ENCODE measurements around the gene FBLN2. TPM values are rescaled to one million over a fixed set of nuclear protein-coding genes. Genes with fewer than 3 reads are reported as not detected.

The FBLN2 gene
- total and polyA plus RNA-seq, 2 donors: 12.2 to 15.3 TPM

GRCh38 chr3:13542142-13542541 is 6.8 kb upstream of the FBLN2 start:
- Histone ChIP-seq H3K4me3 (ENCODE audit: low read length in 2 of 2) (no peak overlapping the region), H3K27ac (ENCODE audit: low read depth in 1 of 2, low read length in 1 of 2) (no peak overlapping the region), H3K36me3 (ENCODE audit: control insufficient read depth in 2 of 2, insufficient read depth in 2 of 2, low read length in 1 of 2) (no peaks in the 10 kb centered on the region), H3K27me3 (ENCODE audit: control insufficient read depth in 2 of 2, insufficient read depth in 1 of 2, low read length in 1 of 2) (no peaks in the 10 kb centered on the region), H3K4me1 (ENCODE audit: control insufficient read depth in 2 of 2, insufficient read depth in 2 of 2, low read length in 2 of 2) (peaks cover 30 to 47% of the 10 kb centered on the region in 2 donors), H3K9me3 (ENCODE audit: control insufficient read depth in 2 of 2, insufficient read depth in 1 of 2, low read length in 1 of 2) (peaks cover 0 to 22% of the 10 kb centered on the region in 2 donors)
- DNase-seq (ENCODE audit: low read depth in 6 of 9, low spot score in 9 of 9): no peak
- 98% methylated on average over 3 of the region's 3 CpGs for WGBS

DNA sequence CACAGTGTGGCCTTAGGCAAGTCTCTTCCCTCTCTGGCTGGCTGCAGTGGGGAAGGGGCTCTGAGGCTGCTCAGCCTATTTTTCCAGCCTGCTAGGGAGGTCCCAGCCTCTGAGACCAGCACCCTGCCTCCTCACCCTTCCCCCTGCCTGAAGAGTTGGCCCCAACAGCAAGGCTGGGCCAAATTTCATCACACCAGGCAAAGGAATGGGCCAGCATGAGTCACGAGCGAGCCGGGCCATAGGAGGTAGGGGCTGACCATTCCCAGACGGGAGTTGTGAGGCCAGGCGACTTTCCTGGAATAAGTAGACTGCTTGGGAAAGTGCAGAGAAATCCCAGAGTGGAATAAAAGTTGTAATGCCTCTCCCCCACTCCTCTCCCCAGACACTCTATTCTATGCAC is 5.7 kb upstream of the FBLN2 start:
- Histone ChIP-seq H3K27ac (ENCODE audit: low read depth in 1 of 2, low read length in 1 of 2) (no peak overlapping the region), H3K36me3 (ENCODE audit: control insufficient read depth in 2 of 2, insufficient read depth in 2 of 2, low read length in 1 of 2) (no peaks in the 10 kb centered on the region), H3K9me3 (ENCODE audit: control insufficient read depth in 2 of 2, insufficient read depth in 1 of 2, low read length in 1 of 2) (peaks cover 0 to 22% of the 10 kb centered on the region in 2 donors), H3K4me3 (ENCODE audit: low read length in 2 of 2) (no peak overlapping the region), H3K27me3 (ENCODE audit: control insufficient read depth in 2 of 2, insufficient read depth in 1 of 2, low read length in 1 of 2) (peaks cover 0 to 4% of the 10 kb centered on the region in 2 donors), H3K4me1 (ENCODE audit: control insufficient read depth in 2 of 2, insufficient read depth in 2 of 2, low read length in 2 of 2) (peaks cover 33 to 49% of the 10 kb centered on the region in 2 donors)
- 86% methylated on average over 5 of the region's 5 CpGs for WGBS
- no peak for DNase-seq (ENCODE audit: low read depth in 6 of 9, low spot score in 9 of 9)

- Histone ChIP-seq H3K9me3 (ENCODE audit: control insufficient read depth in 2 of 2, insufficient read depth in 1 of 2, low read length in 1 of 2) (peaks cover 0 to 22% of the 10 kb centered on the region in 2 donors), H3K27me3 (ENCODE audit: control insufficient read depth in 2 of 2, insufficient read depth in 1 of 2, low read length in 1 of 2) (peaks cover 0 to 8% of the 10 kb centered on the region in 2 donors), H3K4me3 (ENCODE audit: low read length in 2 of 2) (no peak overlapping the region), H3K4me1 (ENCODE audit: control insufficient read depth in 2 of 2, insufficient read depth in 2 of 2, low read length in 2 of 2) (peaks cover 38 to 57% of the 10 kb centered on the region in 2 donors), H3K36me3 (ENCODE audit: control insufficient read depth in 2 of 2, insufficient read depth in 2 of 2, low read length in 1 of 2) (no peaks in the 10 kb centered on the region), H3K27ac (ENCODE audit: low read depth in 1 of 2, low read length in 1 of 2) (peak overlapping the region in 1 of 2 donors; percentile 48)
- peak in 4 of 9 donors; percentile 69 to 89 (median 74) for DNase-seq (ENCODE audit: low read depth in 6 of 9, low spot score in 9 of 9)
- WGBS: 15% methylated on average over 6 of the region's 6 CpGs
Measured at GRCh38 chr3:13544293-13544831, 4.6 kb upstream of the FBLN2 start.

DNA sequence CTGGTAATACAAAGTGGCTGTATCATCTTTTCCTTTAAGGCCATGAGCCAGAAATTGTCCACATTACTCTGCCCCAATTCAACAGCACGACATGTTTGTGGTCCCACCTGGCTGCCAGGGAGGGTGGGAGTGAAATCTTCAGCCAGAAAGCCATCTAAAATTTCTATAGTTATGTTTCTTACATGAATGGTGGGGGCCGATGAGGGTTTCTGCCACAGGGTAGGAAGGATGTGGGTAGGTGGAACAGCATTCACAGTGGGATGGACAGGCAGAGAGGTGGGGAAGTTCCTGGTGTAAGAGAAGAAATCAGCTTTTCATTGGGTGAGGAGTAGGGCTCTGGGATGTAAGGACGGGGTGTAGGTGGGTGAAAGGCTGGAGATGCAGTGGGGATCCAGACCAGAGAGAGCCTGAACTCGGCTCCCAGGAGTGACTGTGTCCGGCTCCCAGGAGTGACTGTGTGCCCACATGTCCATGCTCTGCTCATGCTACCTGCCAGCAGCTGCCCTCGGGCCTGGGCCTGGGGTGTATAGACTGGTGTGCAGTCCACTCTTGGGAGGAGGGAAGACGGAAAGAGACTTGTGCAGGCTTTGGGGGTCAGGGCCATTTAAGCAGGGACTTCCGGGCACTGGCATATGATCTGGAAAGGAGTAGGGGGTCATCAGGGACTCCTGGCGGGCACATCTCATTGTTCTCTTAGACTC is 3.8 kb upstream of the FBLN2 start:
- Histone ChIP-seq H3K27ac (ENCODE audit: low read depth in 1 of 2, low read length in 1 of 2) (peak overlapping the region in 1 of 2 donors; percentile 48), H3K4me3 (ENCODE audit: low read length in 2 of 2) (no peak overlapping the region), H3K27me3 (ENCODE audit: control insufficient read depth in 2 of 2, insufficient read depth in 1 of 2, low read length in 1 of 2) (peaks cover 0 to 8% of the 10 kb centered on the region in 2 donors), H3K9me3 (ENCODE audit: control insufficient read depth in 2 of 2, insufficient read depth in 1 of 2, low read length in 1 of 2) (peaks cover 0 to 24% of the 10 kb centered on the region in 2 donors), H3K36me3 (ENCODE audit: control insufficient read depth in 2 of 2, insufficient read depth in 2 of 2, low read length in 1 of 2) (no peaks in the 10 kb centered on the region), H3K4me1 (ENCODE audit: control insufficient read depth in 2 of 2, insufficient read depth in 2 of 2, low read length in 2 of 2) (peaks cover 44 to 62% of the 10 kb centered on the region in 2 donors)
- WGBS: 47% methylated on average over 9 of the region's 9 CpGs
- no peak for DNase-seq (ENCODE audit: low read depth in 6 of 9, low spot score in 9 of 9)

DNA sequence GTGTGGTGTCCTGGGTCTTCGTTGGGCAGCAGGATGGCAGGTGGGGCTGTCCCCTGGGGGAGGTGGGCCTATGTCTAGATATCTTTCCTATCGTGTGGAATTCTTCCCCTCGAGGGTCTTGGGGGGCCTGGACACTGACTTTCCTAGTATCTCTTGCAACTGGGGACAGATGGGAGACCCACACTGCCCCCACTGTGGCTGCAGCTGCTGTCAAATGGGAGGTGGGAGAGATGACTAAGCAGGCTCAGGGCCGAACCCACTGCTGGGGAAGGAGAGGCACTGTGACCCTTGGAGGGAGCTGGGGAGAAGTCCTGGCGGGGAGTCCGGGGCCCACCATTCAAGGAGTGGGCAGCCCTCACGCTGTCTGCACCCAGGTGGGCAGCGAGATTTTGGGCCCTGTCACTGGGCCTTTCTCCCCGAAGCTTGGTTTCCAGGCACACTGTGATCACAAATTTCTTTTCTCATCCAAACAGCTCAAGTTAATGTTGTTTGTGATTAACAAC is 2.9 kb upstream of the FBLN2 start:
- Histone ChIP-seq H3K27me3 (ENCODE audit: control insufficient read depth in 2 of 2, insufficient read depth in 1 of 2, low read length in 1 of 2) (peaks cover 0 to 8% of the 10 kb centered on the region in 2 donors), H3K27ac (ENCODE audit: low read depth in 1 of 2, low read length in 1 of 2) (no peak overlapping the region), H3K4me3 (ENCODE audit: low read length in 2 of 2) (no peak overlapping the region), H3K4me1 (ENCODE audit: control insufficient read depth in 2 of 2, insufficient read depth in 2 of 2, low read length in 2 of 2) (peaks cover 51 to 69% of the 10 kb centered on the region in 2 donors), H3K36me3 (ENCODE audit: control insufficient read depth in 2 of 2, insufficient read depth in 2 of 2, low read length in 1 of 2) (no peaks in the 10 kb centered on the region), H3K9me3 (ENCODE audit: control insufficient read depth in 2 of 2, insufficient read depth in 1 of 2, low read length in 1 of 2) (peaks cover 0 to 21% of the 10 kb centered on the region in 2 donors)
- WGBS: 95% methylated on average over 9 of the region's 9 CpGs
- DNase-seq (ENCODE audit: low read depth in 6 of 9, low spot score in 9 of 9): no peak

DNA sequence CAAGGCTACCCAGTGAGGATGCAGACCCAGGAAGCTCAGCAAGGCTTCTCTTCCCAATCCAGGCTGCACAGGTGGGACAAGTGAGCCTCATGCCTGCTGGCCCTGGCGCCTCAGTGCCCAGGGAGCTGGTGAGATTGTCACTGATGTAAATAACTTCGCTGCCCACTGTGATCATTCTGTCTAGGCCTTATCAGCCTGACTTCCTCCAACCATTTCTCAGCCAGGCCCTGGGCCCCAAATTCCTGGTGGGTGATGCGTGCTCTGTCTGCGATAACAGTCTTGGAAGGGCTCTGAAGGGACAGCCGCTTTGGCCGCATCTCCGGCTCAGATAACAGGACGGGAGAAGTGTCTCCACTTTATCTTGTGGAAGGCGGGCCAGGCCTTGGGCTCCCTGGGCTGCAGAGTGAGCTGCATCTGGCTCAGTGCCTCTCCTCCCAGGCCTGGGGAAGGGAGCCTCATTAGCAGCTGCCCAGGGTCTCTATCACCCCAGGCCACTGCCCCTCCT is 2.2 kb upstream of the FBLN2 start:
- peaks cover 0 to 8% of the 10 kb centered on the region in 2 donors for H3K27me3 ChIP-seq (ENCODE audit: control insufficient read depth in 2 of 2, insufficient read depth in 1 of 2, low read length in 1 of 2)

DNA sequence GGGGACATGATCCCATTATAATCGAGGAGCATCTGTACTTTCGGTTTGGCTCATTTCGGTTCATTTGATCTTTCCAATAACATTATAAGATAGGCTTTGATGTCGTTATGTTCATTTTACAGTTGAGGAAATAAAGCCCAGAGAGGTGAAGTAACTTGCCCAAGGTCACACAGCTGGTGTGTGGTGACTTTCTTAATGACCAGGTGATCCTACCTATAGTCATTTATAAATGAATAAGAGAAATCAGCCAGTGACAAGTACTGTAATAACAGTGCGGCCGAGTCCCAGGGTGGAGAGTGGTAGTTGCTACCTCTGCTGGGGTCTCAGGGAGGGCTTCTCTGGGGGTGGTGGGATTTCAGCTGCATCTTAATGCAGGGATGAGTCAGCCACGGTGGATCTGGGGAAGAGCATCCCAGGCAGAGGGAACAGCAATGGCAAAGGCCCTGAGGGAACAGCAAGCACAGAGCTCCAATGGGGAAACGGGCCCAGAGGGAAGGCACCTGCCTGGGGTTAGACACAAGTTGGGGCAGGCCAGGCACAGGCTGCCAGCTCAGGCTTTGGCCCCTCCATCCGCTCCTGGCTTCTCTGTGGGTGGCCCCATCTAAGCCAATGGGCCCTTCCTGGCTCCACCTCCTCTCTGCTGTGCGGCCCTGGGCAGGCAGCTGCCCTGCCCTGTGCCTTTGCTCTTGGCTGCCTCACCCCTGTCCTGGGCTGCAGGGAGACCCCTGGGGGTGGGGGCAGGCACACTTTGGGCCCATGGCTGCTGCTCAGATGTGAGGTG is 1.1 kb upstream of the FBLN2 start:
- Histone ChIP-seq H3K27ac (ENCODE audit: low read depth in 1 of 2, low read length in 1 of 2) (no peak overlapping the region), H3K4me3 (ENCODE audit: low read length in 2 of 2) (no peak overlapping the region), H3K9me3 (ENCODE audit: control insufficient read depth in 2 of 2, insufficient read depth in 1 of 2, low read length in 1 of 2) (peaks cover 0 to 11% of the 10 kb centered on the region in 2 donors), H3K4me1 (ENCODE audit: control insufficient read depth in 2 of 2, insufficient read depth in 2 of 2, low read length in 2 of 2) (peaks cover 63 to 87% of the 10 kb centered on the region in 2 donors), H3K27me3 (ENCODE audit: control insufficient read depth in 2 of 2, insufficient read depth in 1 of 2, low read length in 1 of 2) (peaks cover 0 to 8% of the 10 kb centered on the region in 2 donors), H3K36me3 (ENCODE audit: control insufficient read depth in 2 of 2, insufficient read depth in 2 of 2, low read length in 1 of 2) (no peaks in the 10 kb centered on the region)
- 95% methylated on average over 10 of the region's 10 CpGs for WGBS
- DNase-seq (ENCODE audit: low read depth in 6 of 9, low spot score in 9 of 9): no peak

More for the DNA sequence above, 2.2 kb upstream of the FBLN2 start:
- Histone ChIP-seq H3K4me1 (ENCODE audit: control insufficient read depth in 2 of 2, insufficient read depth in 2 of 2, low read length in 2 of 2) (peaks cover 53 to 76% of the 10 kb centered on the region in 2 donors), H3K9me3 (ENCODE audit: control insufficient read depth in 2 of 2, insufficient read depth in 1 of 2, low read length in 1 of 2) (peaks cover 0 to 17% of the 10 kb centered on the region in 2 donors), H3K36me3 (ENCODE audit: control insufficient read depth in 2 of 2, insufficient read depth in 2 of 2, low read length in 1 of 2) (no peaks in the 10 kb centered on the region), H3K4me3 (ENCODE audit: low read length in 2 of 2) (no peak overlapping the region), H3K27ac (ENCODE audit: low read depth in 1 of 2, low read length in 1 of 2) (no peak overlapping the region)
- no peak for DNase-seq (ENCODE audit: low read depth in 6 of 9, low spot score in 9 of 9)
- WGBS: 97% methylated on average over 9 of the region's 9 CpGs

- Histone ChIP-seq H3K27me3 (ENCODE audit: control insufficient read depth in 2 of 2, insufficient read depth in 1 of 2, low read length in 1 of 2) (peaks cover 0 to 8% of the 10 kb centered on the region in 2 donors), H3K4me3 (ENCODE audit: low read length in 2 of 2) (peak overlapping the region; percentile 11 to 56), H3K4me1 (ENCODE audit: control insufficient read depth in 2 of 2, insufficient read depth in 2 of 2, low read length in 2 of 2) (peaks cover 64 to 88% of the 10 kb centered on the region in 2 donors), H3K36me3 (ENCODE audit: control insufficient read depth in 2 of 2, insufficient read depth in 2 of 2, low read length in 1 of 2) (no peaks in the 10 kb centered on the region), H3K27ac (ENCODE audit: low read depth in 1 of 2, low read length in 1 of 2) (peak overlapping the region; percentile 68 to 71), H3K9me3 (ENCODE audit: control insufficient read depth in 2 of 2, insufficient read depth in 1 of 2, low read length in 1 of 2) (peaks cover 0 to 5% of the 10 kb centered on the region in 2 donors)
- WGBS: 45% methylated on average over 18 of the region's 18 CpGs
- peak in 4 of 9 donors; percentile 62 to 86 (median 68) for DNase-seq (ENCODE audit: low read depth in 6 of 9, low spot score in 9 of 9)
Measured at GRCh38 chr3:13549623-13550422, 898 bp downstream of the FBLN2 start.
